Glomerular endothelial cell (primary cell): Measurements from ENCODE around the gene MEIS2. TPM values are rescaled to one million over a fixed set of nuclear protein-coding genes. Genes with fewer than 3 reads are reported as not detected.

ENCODE experiments used
- DNase-seq: peaks from one replicate; pipeline ENCODE4 v3.0.0-alpha.2; 2011; ENCODE audit warnings: low read depth, low spot score; ENCODE audit errors: extremely low read depth
- total RNA-seq: library from RNA; depleted of rRNA; stranded (reverse); fragments of >200 nt; gene quantifications from 2 replicates; pipeline ENCODE4 v1.2.3, GENCODE V29; 2015

Gene MEIS2
- total RNA-seq, 1 donor from 2014 or later = 103 TPM

GRCh38 chr15:37098468-37099318 lies 1.7 kb downstream of the MEIS2 start:
- no peak for DNase-seq

DNA sequence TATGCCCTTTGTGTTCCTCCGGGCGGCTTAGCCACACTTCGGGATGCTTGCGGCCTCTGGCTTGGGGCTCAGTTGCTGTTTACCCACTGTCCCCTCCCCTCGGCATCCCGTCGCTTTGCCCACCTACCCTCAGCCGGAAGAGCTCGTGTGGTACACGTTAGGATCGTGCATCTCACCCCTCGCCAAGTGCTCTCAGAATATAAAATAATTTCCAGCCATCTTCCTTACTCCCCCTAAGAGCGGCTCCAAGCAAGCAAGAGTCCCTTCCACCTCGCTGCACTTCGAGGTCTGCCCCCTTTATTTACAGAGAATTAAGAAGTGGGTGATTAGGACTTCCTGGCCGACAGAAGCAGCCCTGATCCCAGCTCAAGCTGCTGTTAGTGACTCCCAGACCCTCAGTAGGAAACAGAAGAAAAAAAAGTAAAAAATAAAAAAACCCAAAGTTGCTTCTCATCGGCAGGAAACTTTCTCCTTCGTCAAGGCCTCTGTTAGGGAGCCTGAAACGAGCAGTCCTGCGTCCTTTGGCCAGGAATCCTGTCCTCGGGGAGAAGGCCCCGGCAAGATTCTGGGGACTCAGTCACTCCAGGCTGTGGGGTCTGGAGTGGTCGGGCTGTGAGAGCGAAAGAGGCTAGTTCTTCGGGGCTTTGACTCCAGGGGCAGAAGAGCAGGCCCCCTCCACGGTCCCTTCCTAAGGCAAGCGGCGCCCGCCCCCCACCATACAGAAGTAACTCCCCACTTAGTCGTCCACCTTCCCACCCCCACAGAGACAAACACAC lies 3.0 kb downstream of the MEIS2 start:
- DNase-seq = no peak

GRCh38 chr15:37096558-37097143 lies 3.7 kb downstream of the MEIS2 start:
- DNase-seq = no peak

DNA sequence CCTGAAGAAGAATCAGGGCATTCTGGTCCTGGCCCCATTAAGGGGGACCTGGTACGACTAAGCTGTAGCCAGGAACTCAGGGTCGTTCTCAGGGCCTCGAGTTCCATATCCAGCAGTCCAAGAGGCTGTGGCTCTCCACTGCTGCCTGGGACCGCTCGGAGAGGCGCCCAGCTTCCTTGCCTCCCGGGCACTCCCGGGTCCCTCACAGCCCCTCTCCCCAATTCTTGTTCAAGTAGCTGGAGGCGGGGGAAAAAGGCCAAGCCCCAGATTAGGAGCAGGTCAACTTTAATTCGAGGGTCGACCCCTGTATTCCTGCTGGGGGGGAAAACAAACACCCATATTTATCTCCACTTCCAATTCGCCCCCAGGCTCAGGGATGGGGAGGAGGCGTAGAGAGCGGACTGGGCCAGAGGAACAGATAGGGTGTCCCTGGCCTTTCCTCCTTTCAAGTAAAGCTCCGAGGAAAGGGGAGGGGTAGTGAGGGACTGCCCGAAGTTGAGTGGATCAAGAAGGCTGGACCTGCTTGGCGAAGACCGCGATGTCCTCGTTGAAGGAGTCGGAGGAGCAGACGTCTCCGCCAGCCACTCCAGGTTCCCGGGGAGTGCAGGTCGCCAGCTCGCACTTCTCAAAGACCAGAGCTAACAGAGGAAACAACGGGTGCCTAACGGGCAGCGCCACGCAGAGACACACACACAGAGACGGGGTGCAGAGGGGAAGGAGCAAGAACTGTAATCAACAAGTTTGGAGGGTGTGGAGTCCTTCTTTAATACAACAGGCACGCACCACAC lies 4.4 kb downstream of the MEIS2 start:
- DNase-seq = no peak

DNA sequence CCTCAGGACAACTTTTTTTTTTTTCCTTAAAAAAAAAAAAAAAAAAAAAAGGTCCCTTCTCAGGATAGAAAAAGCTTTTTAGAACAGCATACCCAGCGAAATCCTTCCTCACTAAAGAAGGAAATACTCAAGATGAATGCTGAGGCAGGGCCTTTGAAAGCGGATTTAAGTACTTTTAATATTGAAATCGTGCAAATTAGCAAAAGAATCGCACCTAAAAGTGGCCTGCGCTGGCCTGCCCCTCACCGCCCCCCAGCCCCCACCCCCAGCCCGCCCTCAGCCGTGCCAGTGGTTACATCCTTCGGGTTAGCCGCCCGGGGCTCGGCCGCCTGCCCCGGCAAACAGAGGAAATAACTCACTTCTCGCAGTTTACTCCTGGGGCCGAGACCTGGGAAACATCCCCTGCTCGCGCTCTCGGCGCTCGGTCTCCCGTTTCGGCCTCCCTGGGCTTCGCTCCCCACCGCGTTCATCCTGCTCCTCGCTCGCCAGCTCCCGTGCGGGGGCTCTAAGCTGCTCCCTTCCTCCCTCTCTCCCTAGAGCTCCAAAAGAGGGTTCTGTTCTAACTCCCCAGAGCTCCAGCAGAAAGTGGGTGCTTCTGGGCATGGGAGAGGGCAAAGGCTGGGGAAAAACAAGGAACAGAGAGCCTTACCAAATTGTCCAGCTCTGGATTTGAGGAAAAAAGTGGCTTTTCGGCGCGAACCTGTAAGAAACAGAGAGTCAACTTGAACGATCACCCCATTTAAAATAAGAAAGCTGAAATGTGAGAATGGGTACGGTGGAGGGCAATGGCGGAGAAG lies 5.2 kb downstream of the MEIS2 start:
- no peak for DNase-seq

DNA sequence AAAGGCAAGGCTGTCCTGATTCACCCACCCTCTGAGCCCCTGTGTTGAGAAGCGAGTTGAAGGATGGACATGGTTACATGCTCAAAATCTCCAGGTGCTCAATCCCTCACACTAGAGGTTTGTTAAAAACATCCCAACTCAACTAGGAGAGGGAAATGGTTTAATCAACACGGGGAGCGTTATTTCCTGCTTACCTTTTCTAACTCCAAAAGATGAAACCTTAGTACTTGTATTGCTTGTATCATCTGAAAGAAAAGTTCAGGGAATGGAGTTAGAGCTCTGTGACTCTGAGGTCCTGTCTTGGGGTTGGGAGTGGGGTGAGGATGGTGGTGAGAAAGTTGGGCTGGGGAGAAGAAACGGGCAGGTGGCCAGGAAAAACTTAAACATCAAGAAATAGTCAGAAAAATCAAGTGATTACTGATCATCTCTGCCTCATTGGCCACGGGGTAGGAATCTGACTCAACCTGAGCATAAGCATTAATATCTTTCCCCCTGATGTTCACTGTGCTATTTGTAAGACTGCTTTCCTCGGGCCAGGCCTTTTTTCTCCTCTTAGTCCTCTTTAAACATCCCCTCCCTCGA lies 5.9 kb downstream of the MEIS2 start:
- no peak for DNase-seq

GRCh38 chr15:37093480-37094332 lies 6.6 kb downstream of the MEIS2 start:
- DNase-seq = no peak

DNA sequence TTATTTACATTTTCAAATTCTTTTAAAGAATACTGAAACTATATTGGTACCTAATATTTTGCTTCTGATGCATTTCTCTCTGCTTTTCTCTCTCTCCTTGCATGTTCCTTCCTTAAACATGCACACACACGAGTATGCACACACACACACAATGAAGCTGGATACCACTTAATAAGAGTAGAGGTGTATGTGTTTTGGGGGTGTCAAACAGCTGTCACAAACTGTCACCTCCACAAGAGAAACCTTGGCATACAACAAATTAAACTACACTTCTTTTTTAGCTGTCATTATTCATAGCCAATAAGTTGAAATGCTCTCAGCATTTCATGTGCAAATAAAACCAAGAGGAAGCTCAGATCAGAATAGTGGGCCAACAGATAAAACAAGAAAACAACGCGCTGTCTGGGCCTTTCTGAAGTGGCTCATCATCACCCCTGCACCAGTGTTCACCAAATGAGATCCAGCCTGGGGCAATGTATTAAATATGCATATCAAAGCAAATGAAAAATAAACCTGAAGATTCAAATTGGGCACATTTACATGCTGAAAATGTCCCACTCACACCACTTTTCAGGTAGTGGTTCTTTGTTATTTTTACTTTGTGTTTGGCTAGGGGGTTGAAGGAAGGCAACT lies 9.7 kb downstream of the MEIS2 start:
- no peak for DNase-seq

- no peak for DNase-seq
Measured at GRCh38 chr15:37088436-37088835, 11.9 kb downstream of the MEIS2 start.

DNA sequence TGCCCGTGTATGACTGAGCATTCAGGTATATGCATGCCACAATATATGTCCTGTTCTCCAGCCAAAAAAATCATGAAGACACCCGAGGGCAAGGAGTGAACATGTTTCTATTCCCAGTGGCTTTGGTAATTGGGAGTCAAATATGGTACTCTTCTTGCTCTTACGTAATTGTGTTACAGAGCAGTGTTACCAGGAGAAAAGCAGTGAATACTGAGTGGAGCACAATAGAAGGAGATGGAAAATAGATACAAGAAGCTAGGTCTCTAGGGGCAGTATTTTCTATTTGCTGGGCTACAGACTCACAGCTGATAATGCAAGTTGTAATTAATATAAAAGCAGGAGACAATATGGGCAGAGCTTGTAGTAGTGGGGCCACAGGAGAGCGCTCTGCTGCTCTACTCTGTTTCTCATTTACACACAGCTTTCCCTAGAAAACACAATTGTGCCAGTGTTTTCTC lies 13.2 kb downstream of the MEIS2 start:
- no peak for DNase-seq

- DNase-seq = no peak
Measured at GRCh38 chr15:37086521-37086920, 13.8 kb downstream of the MEIS2 start.

DNA sequence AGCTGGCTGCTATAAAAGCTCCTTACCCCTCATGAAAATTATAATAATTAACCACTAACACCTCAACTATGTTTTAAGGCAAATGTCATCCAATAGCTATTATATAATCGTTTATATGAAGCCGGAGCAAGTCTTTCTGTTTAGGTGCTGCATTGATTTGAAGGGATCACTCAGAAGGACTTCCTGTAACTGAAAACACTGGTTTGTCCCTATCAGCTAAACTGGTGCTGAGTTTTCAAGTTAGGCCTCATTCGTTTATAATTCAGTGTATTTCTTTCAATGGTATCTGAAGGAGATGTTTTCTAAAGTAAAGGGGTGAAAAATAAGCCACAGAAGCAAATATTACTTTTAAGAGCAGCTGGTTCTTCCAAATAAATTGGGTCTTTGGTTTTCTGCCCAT lies 14.2 kb downstream of the MEIS2 start:
- no peak for DNase-seq

- DNase-seq = no peak
Measured at GRCh38 chr15:37084602-37085001, 15.7 kb downstream of the MEIS2 start.

GRCh38 chr15:37083610-37084009 lies 16.7 kb downstream of the MEIS2 start:
- no peak for DNase-seq

GRCh38 chr15:37081983-37082382 lies 18.4 kb downstream of the MEIS2 start:
- no peak for DNase-seq

DNA sequence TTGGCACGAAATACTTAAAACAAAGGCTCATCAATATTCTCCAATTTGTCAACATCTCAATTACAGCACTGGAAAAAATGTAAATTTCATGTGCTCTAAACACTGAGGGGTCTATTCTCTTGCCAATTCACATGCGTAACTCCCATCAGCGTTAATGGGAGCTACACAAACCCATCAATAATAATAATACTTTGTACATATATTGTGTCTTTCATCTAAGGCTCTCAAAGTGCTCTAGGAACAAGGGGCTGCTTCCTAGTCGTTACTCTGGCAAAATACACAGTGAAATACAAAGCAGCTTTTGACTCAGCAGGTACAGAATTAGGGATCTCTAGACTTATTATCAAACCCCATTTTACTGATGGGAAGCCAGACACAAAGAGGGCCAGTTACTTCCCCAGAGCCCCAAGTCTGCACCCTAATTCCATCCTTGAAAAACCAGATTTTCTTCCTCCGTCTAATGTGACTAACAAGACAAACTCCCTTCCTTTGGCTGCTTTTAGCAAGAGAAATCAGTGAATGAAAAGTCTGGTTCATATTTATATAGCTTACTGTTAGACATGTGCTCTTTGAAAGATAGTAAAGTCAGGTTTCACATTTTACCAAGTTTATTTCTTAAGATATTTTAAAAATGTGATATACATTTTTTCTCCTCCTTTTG lies 20.0 kb downstream of the MEIS2 start:
- no peak for DNase-seq

DNA sequence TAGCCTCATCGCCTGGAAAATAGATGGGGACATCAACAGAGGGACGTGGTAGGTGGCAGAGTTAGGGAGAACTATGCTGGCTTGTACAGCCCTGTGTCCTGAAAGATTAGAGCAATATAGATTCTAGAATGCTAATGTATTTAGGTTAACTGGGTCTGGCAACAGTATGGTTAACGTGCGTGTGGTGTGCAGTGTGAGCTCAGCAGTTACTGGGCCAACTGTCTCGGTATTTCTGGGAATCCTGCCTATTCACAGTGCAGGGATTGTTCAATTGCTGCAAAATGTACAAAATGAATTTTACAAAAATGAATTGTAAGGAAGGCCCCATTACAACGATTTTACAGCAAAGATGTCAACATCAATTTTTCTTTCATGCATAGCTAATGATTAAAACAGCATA lies 20.6 kb downstream of the MEIS2 start:
- DNase-seq = no peak

DNA sequence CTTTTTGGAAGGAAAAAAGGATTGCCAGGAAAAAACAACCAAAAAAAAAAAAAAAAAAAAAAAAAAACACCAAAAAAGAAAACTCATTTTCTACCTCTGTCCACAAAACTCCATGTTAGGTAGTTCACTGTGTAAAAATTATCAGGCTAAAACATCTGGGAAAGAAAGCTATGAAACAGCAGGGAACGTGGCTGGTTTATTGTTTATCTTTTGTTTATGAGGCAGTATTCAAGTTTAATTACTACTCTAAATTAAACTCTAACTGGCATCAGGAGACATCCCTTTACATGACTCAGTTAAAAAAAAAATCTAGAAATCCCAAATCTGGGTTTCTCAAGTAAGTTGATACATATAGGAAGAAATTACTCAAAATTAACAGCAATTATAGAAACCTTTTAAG lies 21.8 kb downstream of the MEIS2 start:
- no peak for DNase-seq
